ENCODE measurements around the gene CHRM4. TPM values are rescaled to one million over a fixed set of nuclear protein-coding genes. Genes with fewer than 3 reads are reported as not detected.
"Not testable (repeated sequence)": the region's sequence is repeated elsewhere in the genome, so short reads cannot be mapped to it uniquely, and the experiment has no call there.

Gene CHRM4
- polyA plus RNA-seq, 3 donors, result 0.08 to 0.09 TPM; not detected in 1

GRCh38 chr11:46375392-46376101 is 16.0 kb downstream of the CHRM4 start:
- WGBS, 3 donors, result 94 to 96% (median 94%) methylated on average over 38 of the region's 38 CpGs
- no peak overlapping the region for H3K27ac ChIP-seq (ENCODE audit: low read depth, low read length)

GRCh38 chr11:46374815-46375214 is 16.8 kb downstream of the CHRM4 start:
- no peak overlapping the region for H3K27ac ChIP-seq (ENCODE audit: low read depth, low read length)
- WGBS, 3 donors, result 92 to 93% (median 93%) methylated on average over 15 of the region's 15 CpGs

GRCh38 chr11:46373787-46374740 is 17.5 kb downstream of the CHRM4 start:
- WGBS, 3 donors, result 90 to 92% (median 91%) methylated on average over 30 of the region's 30 CpGs
- H3K27ac ChIP-seq (ENCODE audit: low read depth, low read length), result no peak overlapping the region

- 92 to 100% (median 93%) methylated on average over 13 to 15 of the region's 15 CpGs for WGBS, 3 donors
- H3K27ac ChIP-seq (ENCODE audit: low read depth, low read length), result not testable (repeated sequence)
Measured at GRCh38 chr11:46372501-46372900, 19.1 kb downstream of the CHRM4 start.

GRCh38 chr11:46372086-46372485 is 19.5 kb downstream of the CHRM4 start:
- no peak overlapping the region for H3K27ac ChIP-seq (ENCODE audit: low read depth, low read length)
- 83 to 89% (median 88%) methylated on average over 10 of the region's 10 CpGs for WGBS, 3 donors

GRCh38 chr11:46371262-46371661 is 20.3 kb downstream of the CHRM4 start:
- not testable (repeated sequence) for H3K27ac ChIP-seq (ENCODE audit: low read depth, low read length)
- whole genome bisulfite sequencing, 3 donors, result 93 to 95% (median 94%) methylated on average over 19 of the region's 19 CpGs

- H3K27ac ChIP-seq (ENCODE audit: low read depth, low read length), result no peak overlapping the region
- 88% methylated on average over 13 of the region's 13 CpGs for WGBS, 3 donors
Measured at GRCh38 chr11:46370253-46370652, 21.3 kb downstream of the CHRM4 start.

GRCh38 chr11:46369458-46370152 is 22.0 kb downstream of the CHRM4 start:
- H3K27ac ChIP-seq (ENCODE audit: low read depth, low read length), result no peak overlapping the region
- 73 to 75% (median 74%) methylated on average over 23 to 25 of the region's 25 CpGs for WGBS, 3 donors

GRCh38 chr11:46367916-46368267 is 23.7 kb downstream of the CHRM4 start:
- H3K27ac ChIP-seq (ENCODE audit: low read depth, low read length), result no peak overlapping the region

GRCh38 chr11:46367244-46367915 is 24.2 kb downstream of the CHRM4 start:
- 16 to 32% (median 21%) methylated on average over 28 to 32 of the region's 32 CpGs for WGBS, 3 donors
- no peak overlapping the region for H3K27ac ChIP-seq (ENCODE audit: low read depth, low read length)

More at GRCh38 chr11:46367916-46368267, 23.7 kb downstream of the CHRM4 start:
- 70 to 76% (median 72%) methylated on average over 12 of the region's 12 CpGs for WGBS, 3 donors

- no peak overlapping the region for H3K27ac ChIP-seq (ENCODE audit: low read depth, low read length)
- WGBS, 3 donors, result 90 to 94% (median 92%) methylated on average over 31 of the region's 31 CpGs
Measured at GRCh38 chr11:46366661-46367161, 24.9 kb downstream of the CHRM4 start.

GRCh38 chr11:46366260-46366659 is 25.3 kb downstream of the CHRM4 start:
- WGBS, 3 donors, result 86 to 93% (median 92%) methylated on average over 20 to 22 of the region's 22 CpGs
- no peak overlapping the region for H3K27ac ChIP-seq (ENCODE audit: low read depth, low read length)

- 45 to 85% (median 81%) methylated on average over 3 of the region's 3 CpGs for WGBS, 3 donors
- no peak overlapping the region for H3K27ac ChIP-seq (ENCODE audit: low read depth, low read length)
Measured at GRCh38 chr11:46364791-46365190, 26.8 kb downstream of the CHRM4 start.

GRCh38 chr11:46364056-46364455 is 27.5 kb downstream of the CHRM4 start:
- WGBS, 3 donors, result 70 to 84% (median 77%) methylated on average over 9 of the region's 9 CpGs
- no peak overlapping the region for H3K27ac ChIP-seq (ENCODE audit: low read depth, low read length)

- H3K27ac ChIP-seq (ENCODE audit: low read depth, low read length), result no peak overlapping the region
- 72 to 77% (median 73%) methylated on average over 21 of the region's 21 CpGs for WGBS, 3 donors
Measured at GRCh38 chr11:46363455-46364005, 28.0 kb downstream of the CHRM4 start.

GRCh38 chr11:46363031-46363407 is 28.6 kb downstream of the CHRM4 start:
- 35 to 60% (median 46%) methylated on average over 9 of the region's 9 CpGs for WGBS, 3 donors
- H3K27ac ChIP-seq (ENCODE audit: low read depth, low read length), result no peak overlapping the region

GRCh38 chr11:46362156-46363030 is 29.2 kb downstream of the CHRM4 start:
- WGBS, 3 donors, result 60 to 81% (median 61%) methylated on average over 20 of the region's 20 CpGs

More at GRCh38 chr11:46362156-46363030, 29.2 kb downstream of the CHRM4 start:
- no peak overlapping the region for H3K27ac ChIP-seq (ENCODE audit: low read depth, low read length)

Measured in adipose tissue (tissue), 3 donors.